ENCODE results near the gene PRSS37. TPM values are rescaled to one million over a fixed set of nuclear protein-coding genes. Genes with fewer than 3 reads are reported as not detected.

Gene PRSS37
- total and polyA plus RNA-seq, 12 donors, result not detected

- no peaks in the 10 kb centered on the region for H3K9me3 ChIP-seq (replicated peaks in 1 of 3)
Measured at GRCh38 chr7:141877365-141877764, 36.1 kb upstream of the PRSS37 start.

DNA sequence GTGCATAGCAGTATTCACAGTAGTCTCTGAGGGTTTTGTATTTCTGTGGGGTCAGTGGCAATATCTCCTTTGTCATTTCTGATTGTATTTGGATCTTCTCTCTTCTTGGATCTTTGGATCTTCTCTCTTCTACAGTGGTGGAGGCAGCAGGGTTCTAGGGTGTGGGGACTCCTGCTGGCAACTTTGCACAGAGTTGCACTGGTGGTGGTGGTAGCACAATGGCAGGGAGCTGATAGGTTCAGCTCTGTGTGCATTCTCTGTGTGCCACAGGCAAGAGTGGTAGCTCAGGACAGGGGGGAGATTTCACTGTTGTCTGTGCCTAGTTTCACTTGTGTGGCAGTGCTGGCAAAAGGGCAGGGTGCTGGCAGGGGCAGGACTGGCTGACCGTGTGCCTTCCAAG, 35.1 kb upstream of the PRSS37 start:
- no peaks in the 10 kb centered on the region for H3K36me3 ChIP-seq (replicated peaks in 1 of 2)
- intact Hi-C loops (cut with DNase I), result no loop called here
- no peaks in the 10 kb centered on the region for H3K4me1 ChIP-seq (replicated peaks in 1 of 2)
- 69 to 100% (median 75%) methylated on average over 1 of the region's 1 CpG for WGBS, 4 donors
- H3K4me3 ChIP-seq, result no peak overlapping the region
- no peaks in the 10 kb centered on the region for H3K27me3 ChIP-seq
- H3K9me3 ChIP-seq (replicated peaks in 1 of 3), result no peaks in the 10 kb centered on the region
- TF ChIP-seq POLR2A (IDR thresholded peaks at IDR 0.05) (no peak), CTCF (IDR thresholded peaks at IDR 0.05) (no peak)
- no peak for DNase-seq
- no peak overlapping the region for H3K27ac ChIP-seq

More at GRCh38 chr7:141877365-141877764, 36.1 kb upstream of the PRSS37 start:
- intact Hi-C loops (cut with DNase I), result no loop called here
- no peak overlapping the region for H3K4me3 ChIP-seq
- TF ChIP-seq CTCF (IDR thresholded peaks at IDR 0.05) (no peak), POLR2A (IDR thresholded peaks at IDR 0.05) (no peak)
- DNase-seq, result no peak
- no peak overlapping the region for H3K27ac ChIP-seq
- 84 to 91% (median 87%) methylated on average over 3 of the region's 3 CpGs for WGBS, 4 donors
- no peaks in the 10 kb centered on the region for H3K4me1 ChIP-seq (replicated peaks in 1 of 2)
- H3K36me3 ChIP-seq (replicated peaks in 1 of 2), result no peaks in the 10 kb centered on the region
- H3K27me3 ChIP-seq, result no peaks in the 10 kb centered on the region

- no peaks in the 10 kb centered on the region for H3K27me3 ChIP-seq
- intact Hi-C loops (cut with DNase I), result no loop called here
- no peak for DNase-seq
- WGBS, 4 donors, result 87 to 91% (median 88%) methylated on average over 2 of the region's 2 CpGs
- H3K9me3 ChIP-seq (replicated peaks in 1 of 3), result no peaks in the 10 kb centered on the region
- no peaks in the 10 kb centered on the region for H3K4me1 ChIP-seq (replicated peaks in 1 of 2)
- no peaks in the 10 kb centered on the region for H3K36me3 ChIP-seq (replicated peaks in 1 of 2)
- TF ChIP-seq CTCF (IDR thresholded peaks at IDR 0.05) (no peak), POLR2A (IDR thresholded peaks at IDR 0.05) (no peak)
- H3K27ac ChIP-seq, result no peak overlapping the region
- no peak overlapping the region for H3K4me3 ChIP-seq
Measured at GRCh38 chr7:141875453-141875852, 34.2 kb upstream of the PRSS37 start.

DNA sequence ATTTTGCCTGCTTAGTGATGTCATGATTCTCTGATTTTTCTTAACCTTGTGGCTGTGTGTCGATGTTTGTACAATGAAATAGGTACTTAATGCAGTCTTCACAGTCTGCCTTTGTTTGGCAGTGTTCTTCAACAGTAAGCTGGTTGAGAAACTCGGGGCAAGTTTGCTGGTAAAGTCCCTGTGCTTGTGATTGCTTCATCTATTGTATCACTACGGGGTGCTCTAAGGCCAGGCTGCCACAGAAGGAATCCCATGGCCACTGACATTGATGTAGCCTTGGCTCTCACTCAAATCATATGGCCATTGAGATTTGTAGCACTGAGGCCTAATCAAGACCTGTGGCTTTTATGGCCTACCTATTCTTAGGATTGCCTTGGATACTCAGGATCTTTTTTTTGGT, 33.5 kb upstream of the PRSS37 start:
- H3K4me3 ChIP-seq, result no peak overlapping the region
- intact Hi-C loops (cut with DNase I), result no loop called here
- H3K27me3 ChIP-seq, result no peaks in the 10 kb centered on the region
- no peaks in the 10 kb centered on the region for H3K4me1 ChIP-seq (replicated peaks in 1 of 2)
- 58 to 74% (median 66%) methylated on average over 2 to 3 of the region's 3 CpGs for WGBS, 4 donors
- H3K36me3 ChIP-seq (replicated peaks in 1 of 2), result no peaks in the 10 kb centered on the region
- TF ChIP-seq POLR2A (IDR thresholded peaks at IDR 0.05), result no peak
- no peak for TF ChIP-seq CTCF (IDR thresholded peaks at IDR 0.05)
- no peak overlapping the region for H3K27ac ChIP-seq
- no peaks in the 10 kb centered on the region for H3K9me3 ChIP-seq (replicated peaks in 1 of 3)
- no peak for DNase-seq

All from adrenal gland (tissue), 12 donors.